ENCODE results near the gene CHCHD5. TPM values are rescaled to one million over a fixed set of nuclear protein-coding genes. Genes with fewer than 3 reads are reported as not detected.
"Not testable (repeated sequence)": the region's sequence is repeated elsewhere in the genome, so short reads cannot be mapped to it uniquely, and the experiment has no call there.

Gene CHCHD5
- total RNA-seq, 1 donor from 2014 or later: 38.4 TPM

DNA sequence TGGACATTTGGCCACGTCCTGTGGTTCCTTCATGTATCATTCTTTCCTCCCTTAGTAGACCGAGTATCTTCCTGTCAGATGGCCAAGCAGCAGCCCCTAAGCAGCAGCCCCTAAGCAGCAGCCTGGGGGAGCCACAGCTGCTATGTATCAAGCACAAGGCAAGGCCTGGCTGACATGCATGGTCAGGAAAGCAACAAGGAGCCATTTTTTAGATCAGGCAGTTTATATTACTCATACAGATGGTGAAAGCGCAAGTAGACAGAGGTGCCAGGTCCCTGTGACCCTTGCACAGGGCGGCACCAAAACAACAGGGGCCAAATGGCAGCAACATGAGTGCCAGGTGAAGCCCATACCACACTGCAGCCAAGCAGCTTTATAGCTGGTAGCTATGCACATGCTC is 22.1 kb downstream of the CHCHD5 start:
- H3K4me3 Mint-ChIP-seq (ENCODE audit: low read depth): no peak overlapping the region
- TF ChIP-seq, protein P1, sequence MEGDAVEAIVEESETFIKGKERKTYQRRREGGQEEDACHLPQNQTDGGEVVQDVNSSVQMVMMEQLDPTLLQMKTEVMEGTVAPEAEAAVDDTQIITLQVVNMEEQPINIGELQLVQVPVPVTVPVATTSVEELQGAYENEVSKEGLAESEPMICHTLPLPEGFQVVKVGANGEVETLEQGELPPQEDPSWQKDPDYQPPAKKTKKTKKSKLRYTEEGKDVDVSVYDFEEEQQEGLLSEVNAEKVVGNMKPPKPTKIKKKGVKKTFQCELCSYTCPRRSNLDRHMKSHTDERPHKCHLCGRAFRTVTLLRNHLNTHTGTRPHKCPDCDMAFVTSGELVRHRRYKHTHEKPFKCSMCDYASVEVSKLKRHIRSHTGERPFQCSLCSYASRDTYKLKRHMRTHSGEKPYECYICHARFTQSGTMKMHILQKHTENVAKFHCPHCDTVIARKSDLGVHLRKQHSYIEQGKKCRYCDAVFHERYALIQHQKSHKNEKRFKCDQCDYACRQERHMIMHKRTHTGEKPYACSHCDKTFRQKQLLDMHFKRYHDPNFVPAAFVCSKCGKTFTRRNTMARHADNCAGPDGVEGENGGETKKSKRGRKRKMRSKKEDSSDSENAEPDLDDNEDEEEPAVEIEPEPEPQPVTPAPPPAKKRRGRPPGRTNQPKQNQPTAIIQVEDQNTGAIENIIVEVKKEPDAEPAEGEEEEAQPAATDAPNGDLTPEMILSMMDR (IDR thresholded peaks at IDR 0.05; ENCODE audit: unreplicated experiment): no peak

DNA sequence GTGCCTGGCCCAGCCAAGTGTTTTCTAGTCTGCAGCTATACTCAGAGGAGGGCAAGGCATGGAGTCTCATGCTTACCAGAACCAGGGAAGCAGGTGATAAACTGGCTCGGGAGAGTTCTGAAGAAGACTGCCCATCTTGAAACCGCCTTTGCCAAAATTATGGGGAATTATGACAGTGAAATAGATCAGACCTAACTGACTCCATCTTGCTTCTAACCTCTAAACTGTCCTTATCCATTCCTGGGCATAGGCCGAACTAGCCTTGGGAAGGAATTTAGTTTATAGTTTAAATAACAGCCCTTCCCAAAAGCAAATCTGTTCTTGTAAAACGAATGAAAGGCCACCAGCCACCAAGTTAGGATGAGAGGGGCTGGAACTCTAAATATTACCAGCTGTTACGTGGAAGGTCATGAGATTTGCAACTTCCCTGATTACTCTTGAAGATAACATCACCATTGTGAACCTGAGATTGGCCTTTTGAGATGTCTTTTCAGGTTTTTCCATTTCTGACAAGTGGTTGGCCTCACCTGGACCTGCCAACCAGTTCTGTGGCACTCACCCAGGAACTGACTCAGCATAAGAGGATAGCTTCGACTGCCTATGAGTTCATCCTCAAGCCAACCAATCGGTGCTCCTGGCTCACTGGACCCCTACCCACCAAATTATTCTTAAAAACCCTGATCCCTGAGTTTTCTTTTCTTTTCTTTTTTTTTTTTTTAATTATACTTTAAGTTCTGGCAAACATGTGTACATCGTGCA is 23.4 kb downstream of the CHCHD5 start:
- Mint-ChIP-seq H3K9me3 (ENCODE audit: low read depth) (peaks cover 6% of the 10 kb centered on the region), H3K27me3 (no peaks in the 10 kb centered on the region), H3K27ac (no peak overlapping the region), H3K4me3 (ENCODE audit: low read depth) (no peak overlapping the region), H3K36me3 (ENCODE audit: insufficient read depth) (no peaks in the 10 kb centered on the region), H3K4me1 (ENCODE audit: low read depth) (peaks cover 8% of the 10 kb centered on the region)
- no peak for DNase-seq (ENCODE audit: low spot score, unreplicated experiment)
- TF ChIP-seq, protein P1 (IDR thresholded peaks at IDR 0.05; ENCODE audit: unreplicated experiment): no peak

More for the DNA sequence above, 22.1 kb downstream of the CHCHD5 start:
- no peak for DNase-seq (ENCODE audit: low spot score, unreplicated experiment)
- no peaks in the 10 kb centered on the region for H3K36me3 Mint-ChIP-seq (ENCODE audit: insufficient read depth)
- peaks cover 6% of the 10 kb centered on the region for H3K9me3 Mint-ChIP-seq (ENCODE audit: low read depth)
- H3K4me1 Mint-ChIP-seq (ENCODE audit: low read depth): peaks cover 14% of the 10 kb centered on the region
- no peaks in the 10 kb centered on the region for H3K27me3 Mint-ChIP-seq
- H3K27ac Mint-ChIP-seq: no peak overlapping the region

DNA sequence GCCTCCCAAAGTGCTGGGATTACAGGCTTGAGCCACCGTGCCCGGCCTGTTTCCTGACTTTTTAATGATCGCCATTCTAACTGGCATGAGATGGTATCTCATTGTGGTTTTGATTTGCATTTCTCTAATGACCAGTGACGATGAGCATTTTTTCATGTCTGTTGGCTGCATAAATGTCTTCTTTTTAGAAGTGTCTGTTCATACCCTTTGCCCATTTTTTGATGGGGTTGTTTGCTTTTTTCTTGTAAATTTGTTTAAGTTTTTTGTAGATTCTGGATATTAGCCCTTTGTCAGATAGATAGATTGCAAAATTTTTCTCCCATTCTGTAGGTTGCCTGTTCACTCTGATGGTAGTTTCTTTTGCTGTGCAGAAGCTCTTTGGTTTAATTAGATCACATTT is 24.9 kb downstream of the CHCHD5 start:
- H3K36me3 Mint-ChIP-seq (ENCODE audit: insufficient read depth); DNase-seq (ENCODE audit: low spot score, unreplicated experiment); H3K27me3 Mint-ChIP-seq; H3K4me1 Mint-ChIP-seq (ENCODE audit: low read depth); H3K4me3 Mint-ChIP-seq (ENCODE audit: low read depth); H3K9me3 Mint-ChIP-seq (ENCODE audit: low read depth): not testable (repeated sequence)
- H3K27ac Mint-ChIP-seq: peak overlapping the region; percentile 33

DNA sequence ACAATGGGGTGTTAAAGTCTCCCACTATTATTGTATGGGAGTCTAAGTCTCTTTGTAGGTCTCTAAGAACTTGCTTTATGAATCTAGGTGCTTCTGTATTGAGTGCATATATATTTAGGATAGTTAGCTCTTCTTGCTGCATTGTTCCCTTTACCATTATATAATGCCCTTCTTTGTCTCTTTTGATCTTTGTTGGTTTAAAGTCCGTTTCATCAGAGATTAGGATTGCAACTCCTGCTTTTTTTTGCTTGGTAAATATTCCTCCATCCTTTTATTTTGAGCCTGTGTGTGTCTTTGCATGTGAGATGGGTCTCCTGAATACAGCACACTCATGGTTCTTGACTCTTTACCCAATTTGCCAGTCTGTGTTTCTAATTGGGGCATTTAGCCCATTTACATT is 27.9 kb downstream of the CHCHD5 start:
- H3K4me1 Mint-ChIP-seq (ENCODE audit: low read depth); H3K27me3 Mint-ChIP-seq; H3K9me3 Mint-ChIP-seq (ENCODE audit: low read depth); H3K4me3 Mint-ChIP-seq (ENCODE audit: low read depth); H3K27ac Mint-ChIP-seq; H3K36me3 Mint-ChIP-seq (ENCODE audit: insufficient read depth); DNase-seq (ENCODE audit: low spot score, unreplicated experiment): not testable (repeated sequence)

DNA sequence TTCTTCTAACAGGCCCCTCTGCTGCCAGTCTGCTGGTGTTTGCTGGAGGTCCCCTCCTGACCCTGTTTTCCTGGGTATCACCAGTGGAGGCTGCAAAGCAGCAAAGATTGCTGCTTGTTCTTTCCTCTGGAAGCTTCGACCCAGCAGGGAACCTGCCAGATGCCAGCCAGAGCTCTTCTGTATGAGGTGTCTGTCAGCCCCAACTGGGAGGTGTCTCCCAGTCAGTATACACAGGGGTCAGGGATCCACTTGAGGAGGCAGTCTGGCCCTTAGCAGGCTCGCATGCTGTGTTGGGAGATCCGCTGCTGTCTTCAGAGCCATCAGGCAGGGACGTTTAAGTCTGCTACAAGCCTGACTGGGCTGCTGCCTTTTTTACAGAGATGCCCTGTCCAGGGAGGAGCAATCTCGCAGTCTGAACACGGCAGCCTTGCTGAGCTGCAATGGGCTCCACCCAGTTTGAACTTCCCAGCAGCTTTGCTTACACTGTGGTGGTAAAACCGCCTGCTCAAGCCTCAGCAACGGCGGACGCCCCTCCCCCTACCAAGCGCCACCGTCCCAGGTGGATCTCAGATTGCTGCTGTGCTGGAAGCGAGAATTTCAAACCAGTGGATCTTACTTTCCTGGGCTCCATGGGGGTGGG is 29.9 kb downstream of the CHCHD5 start:
- peak; percentile 18 for DNase-seq (ENCODE audit: low spot score, unreplicated experiment)
- H3K4me1 Mint-ChIP-seq (ENCODE audit: low read depth): peaks cover 9% of the 10 kb centered on the region
- no peak overlapping the region for H3K4me3 Mint-ChIP-seq (ENCODE audit: low read depth)
- TF ChIP-seq, protein P1 (IDR thresholded peaks at IDR 0.05; ENCODE audit: unreplicated experiment): no peak
- H3K27me3 Mint-ChIP-seq: no peaks in the 10 kb centered on the region
- H3K9me3 Mint-ChIP-seq (ENCODE audit: low read depth): peaks cover 6% of the 10 kb centered on the region
- H3K27ac Mint-ChIP-seq: no peak overlapping the region
- no peaks in the 10 kb centered on the region for H3K36me3 Mint-ChIP-seq (ENCODE audit: insufficient read depth)

DNA sequence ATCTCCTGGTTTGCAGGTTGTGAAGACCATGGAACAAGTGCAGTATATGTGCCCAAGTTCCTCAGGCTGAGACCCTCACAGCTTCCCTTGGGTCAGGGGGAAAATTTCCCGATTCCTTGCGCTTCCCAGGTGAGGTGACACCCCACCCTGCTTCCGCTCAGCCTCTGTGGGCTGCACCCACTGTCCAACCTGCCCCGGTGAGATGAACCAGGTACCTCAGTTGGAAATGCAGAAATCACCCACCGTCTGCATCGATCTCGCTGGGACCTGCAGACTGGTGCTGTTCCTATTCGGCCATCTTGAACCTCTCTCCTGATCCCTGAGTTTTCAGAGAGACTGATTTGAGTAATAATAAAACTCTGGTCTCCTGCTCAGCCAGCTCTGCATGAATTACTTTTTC is 30.6 kb downstream of the CHCHD5 start:
- H3K4me1 Mint-ChIP-seq (ENCODE audit: low read depth): peaks cover 9% of the 10 kb centered on the region
- H3K4me3 Mint-ChIP-seq (ENCODE audit: low read depth): no peak overlapping the region
- no peak overlapping the region for H3K27ac Mint-ChIP-seq

DNA sequence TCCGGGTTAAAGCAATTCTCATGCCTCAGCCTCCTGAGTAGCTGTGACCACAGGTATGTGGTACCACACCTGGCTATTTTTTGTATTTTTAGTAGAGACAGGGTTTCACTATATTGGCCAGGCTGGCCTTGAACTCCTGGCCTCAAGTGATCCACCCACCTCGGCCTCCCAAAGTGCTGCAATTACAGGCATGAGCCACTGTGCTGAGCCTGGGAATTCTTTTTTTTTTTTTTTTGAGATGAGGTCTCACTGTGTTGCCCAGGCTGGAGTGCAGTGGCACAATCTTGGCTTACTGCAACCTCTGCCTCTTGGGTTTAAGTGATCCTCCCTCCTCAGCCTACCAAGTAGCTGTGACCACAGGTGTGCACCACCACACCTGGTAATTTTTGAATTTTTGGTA is 31.4 kb downstream of the CHCHD5 start:
- DNase-seq (ENCODE audit: low spot score, unreplicated experiment); H3K9me3 Mint-ChIP-seq (ENCODE audit: low read depth); H3K4me1 Mint-ChIP-seq (ENCODE audit: low read depth); H3K27ac Mint-ChIP-seq; H3K4me3 Mint-ChIP-seq (ENCODE audit: low read depth); H3K27me3 Mint-ChIP-seq; H3K36me3 Mint-ChIP-seq (ENCODE audit: insufficient read depth): not testable (repeated sequence)

More for the DNA sequence above, 30.6 kb downstream of the CHCHD5 start:
- no peak for DNase-seq (ENCODE audit: low spot score, unreplicated experiment)
- Mint-ChIP-seq H3K36me3 (ENCODE audit: insufficient read depth) (no peaks in the 10 kb centered on the region), H3K9me3 (ENCODE audit: low read depth) (peaks cover under 1% of the 10 kb centered on the region), H3K27me3 (no peaks in the 10 kb centered on the region)
- TF ChIP-seq, protein P1 (IDR thresholded peaks at IDR 0.05; ENCODE audit: unreplicated experiment): no peak

Data from progenitor cell of endocrine pancreas (in vitro differentiated cells).